H9 (cell line): ENCODE measurements around the gene GUCY1A1. TPM values are rescaled to one million over a fixed set of nuclear protein-coding genes. Genes with fewer than 3 reads are reported as not detected.

Experiments
- DNase-seq: peaks from one replicate; pipeline ENCODE4 v3.0.0-alpha.2; 2017
- H2AFZ ChIP-seq: one replicate; pipeline ENCODE4 v1.6.1; 2013; ENCODE audit warnings: mild to moderate bottlenecking, low read length, control low read depth, moderate library complexity
- H2AK5ac ChIP-seq: 2 replicates; pipeline ENCODE4 v1.6.1; 2013; ENCODE audit warnings: low read length, control low read depth, mixed read lengths; ENCODE audit not compliant: insufficient read length
- H2BK120ac ChIP-seq: one replicate; pipeline ENCODE4 v1.6.1; 2013; ENCODE audit warnings: low read depth, mild to moderate bottlenecking, low read length, control low read depth, inconsistent platforms; ENCODE audit not compliant: poor library complexity, severe bottlenecking
- H2BK12ac ChIP-seq: 2 replicates; pipeline ENCODE4 v1.6.1; 2013; ENCODE audit warnings: low read length, control low read depth, mixed read lengths, low read depth; ENCODE audit not compliant: insufficient read length
- H2BK15ac ChIP-seq: 2 replicates; pipeline ENCODE4 v1.6.1; 2013; ENCODE audit warnings: low read depth, low read length, control low read depth
- H2BK20ac ChIP-seq: one replicate; pipeline ENCODE4 v1.6.1; 2013; ENCODE audit warnings: low read depth, mild to moderate bottlenecking, low read length, control low read depth, inconsistent platforms; ENCODE audit not compliant: poor library complexity, severe bottlenecking
- H2BK5ac ChIP-seq: 2 replicates; pipeline ENCODE4 v1.6.1; 2013; ENCODE audit warnings: low read length, control low read depth, mixed read lengths; ENCODE audit not compliant: insufficient read length
- H3K14ac ChIP-seq: 2 replicates; pipeline ENCODE4 v1.6.1; 2013; ENCODE audit warnings: low read length, control low read depth; ENCODE audit not compliant: insufficient read depth
- H3K18ac ChIP-seq: 2 replicates; pipeline ENCODE4 v1.6.1; 2013; ENCODE audit warnings: low read depth, mild to moderate bottlenecking, mixed read lengths, low read length, control low read depth; ENCODE audit not compliant: insufficient read length
- H3K23ac ChIP-seq: 2 replicates; pipeline ENCODE4 v1.6.1; 2013; ENCODE audit warnings: low read length, control low read depth, mixed read lengths, low read depth; ENCODE audit not compliant: insufficient read length
- H3K23me2 ChIP-seq: 2 replicates; pipeline ENCODE4 v1.6.1; 2013; ENCODE audit warnings: low read depth, mild to moderate bottlenecking, mixed read lengths, low read length, control low read depth; ENCODE audit not compliant: insufficient read length, poor library complexity, severe bottlenecking
- H3K27ac ChIP-seq: 2 replicates; pipeline ENCODE4 v1.5.1; 2013; ENCODE audit warnings: low read length, control low read depth, mixed read lengths, low read depth; ENCODE audit not compliant: insufficient read length
- H3K27me3 ChIP-seq: 2 replicates; pipeline ENCODE4 v1.6.1; 2013; ENCODE audit warnings: low read length, control low read depth, inconsistent platforms; ENCODE audit not compliant: insufficient read depth
- H3K4ac ChIP-seq: 2 replicates; pipeline ENCODE4 v1.6.1; 2013; ENCODE audit warnings: low read depth, mild to moderate bottlenecking, control low read depth, inconsistent platforms, low read length, moderate library complexity
- H3K4me1 ChIP-seq: 2 replicates; pipeline ENCODE4 v1.6.1; 2013; ENCODE audit warnings: low read length, control low read depth, inconsistent platforms; ENCODE audit not compliant: insufficient read depth
- H3K4me2 ChIP-seq: 2 replicates; pipeline ENCODE4 v1.6.1; 2013; ENCODE audit warnings: low read length, control low read depth, mixed read lengths; ENCODE audit not compliant: insufficient read length, insufficient read depth
- H3K56ac ChIP-seq: 2 replicates; pipeline ENCODE4 v1.6.1; 2013; ENCODE audit warnings: low read depth, mild to moderate bottlenecking, mixed read lengths, low read length, control low read depth; ENCODE audit not compliant: insufficient read length
- H3K79me1 ChIP-seq: 2 replicates; pipeline ENCODE4 v1.6.1; 2013; ENCODE audit warnings: low read depth, mild to moderate bottlenecking, moderate library complexity, low read length, control low read depth, inconsistent platforms; ENCODE audit not compliant: insufficient read depth, poor library complexity, severe bottlenecking
- H3K79me2 ChIP-seq: 2 replicates; pipeline ENCODE4 v1.6.1; 2013; ENCODE audit warnings: low read length, control low read depth, inconsistent platforms; ENCODE audit not compliant: insufficient read depth
- H3K9ac ChIP-seq: 2 replicates; pipeline ENCODE4 v1.6.1; 2013; ENCODE audit warnings: low read length, control low read depth, mixed read lengths; ENCODE audit not compliant: insufficient read length; ENCODE audit errors: extremely low read depth
- H3K9me3 ChIP-seq: one replicate; pipeline ENCODE4 v1.6.1; 2013; ENCODE audit warnings: low read depth, low read length, inconsistent platforms; ENCODE audit not compliant: control insufficient read depth
- H3T11ph ChIP-seq: one replicate; pipeline ENCODE4 v1.6.1; 2013; ENCODE audit warnings: mild to moderate bottlenecking, low read length, control low read depth, inconsistent platforms
- H4K20me1 ChIP-seq: one replicate; pipeline ENCODE4 v1.6.1; 2013; ENCODE audit not compliant: control insufficient read depth, insufficient read length, insufficient read depth
- H4K5ac ChIP-seq: 2 replicates; pipeline ENCODE4 v1.6.1; 2013; ENCODE audit warnings: low read depth, mild to moderate bottlenecking, mixed read lengths, low read length, control low read depth; ENCODE audit not compliant: insufficient read length
- H4K8ac ChIP-seq: replicated peaks from 2 replicates; pipeline ENCODE4 v1.6.1; 2013; ENCODE audit warnings: low read length, control low read depth, mixed read lengths, low read depth; ENCODE audit not compliant: insufficient read length
- H4K91ac ChIP-seq: 2 replicates; pipeline ENCODE4 v1.6.1; 2013; ENCODE audit warnings: low read depth, mild to moderate bottlenecking, moderate library complexity, mixed read lengths, low read length, control low read depth; ENCODE audit not compliant: insufficient read length
- H3K27ac Mint-ChIP-seq, 3 experiments: 2 replicates in 2 of 3; 3 replicates in 1 of 3; pipeline ENCODE4 v1.8.0; 2020 to 2021; ENCODE audit warnings: mixed read lengths in 3 of 3, mild to moderate bottlenecking in 1 of 3, moderate library complexity in 1 of 3
- H3K27me3 Mint-ChIP-seq: 2 replicates; pipeline ENCODE4 v1.8.0; 2021; ENCODE audit warnings: low read depth, mild to moderate bottlenecking, moderate library complexity, mixed read lengths
- H3K36me3 Mint-ChIP-seq, 3 experiments: 2 replicates in 2 of 3; 3 replicates in 1 of 3; pipeline ENCODE4 v1.8.0; 2020 to 2021; ENCODE audit warnings: low read depth in 3 of 3, mixed read lengths in 3 of 3; ENCODE audit not compliant: insufficient read depth in 1 of 3
- H3K4me1 Mint-ChIP-seq, 2 experiments: 2 replicates each; pipeline ENCODE4 v1.8.0; 2020; ENCODE audit warnings: mixed read lengths in 2 of 2
- H3K4me3 Mint-ChIP-seq, 2 experiments: 2 replicates in 1 of 2; 3 replicates in 1 of 2; pipeline ENCODE4 v1.8.0; 2020 to 2021; ENCODE audit warnings: mild to moderate bottlenecking in 2 of 2, mixed read lengths in 2 of 2, moderate library complexity in 1 of 2
- H3K9me3 Mint-ChIP-seq, 2 experiments: 2 replicates in 1 of 2; 3 replicates in 1 of 2; pipeline ENCODE4 v1.8.0; 2020; ENCODE audit warnings: mild to moderate bottlenecking in 2 of 2, mixed read lengths in 2 of 2, moderate library complexity in 1 of 2
- CTCF ChIP-seq: fragments of 200-600 bp; sonication (generic); conservative IDR thresholded peaks from 3 replicates; pipeline ENCODE4 v1.8.0; 2021; ENCODE audit warnings: antibody characterized with exemption, mild to moderate bottlenecking
- WGBS: extraction: QIAGEN DNeasy Blood & Tissue Kit; methylation state at CpG from one replicate; pipeline ENCODE4 v1.1.7; 2013; ENCODE audit warnings: missing lambda C conversion rate, low lambda C conversion rate, mixed read lengths; ENCODE audit not compliant: insufficient read length; ENCODE audit errors: extremely low coverage; 5-methylcytosine and 5-hydroxymethylcytosine counted together
- total RNA-seq: library from RNA; stranded (reverse); gene quantifications from 2 replicates; pipeline ENCODE4 v1.2.1, GENCODE V29; 2021

Gene GUCY1A1
- total RNA-seq, 1 experiment from 2014 or later = not detected

- H3K4me3 Mint-ChIP-seq = no peak overlapping the region
- no peaks in the 10 kb centered on the region for H3K79me1 ChIP-seq
- H4K20me1 ChIP-seq = no peaks in the 10 kb centered on the region
- no peak for TF ChIP-seq CTCF
- H3K27me3 Mint-ChIP-seq = peaks cover 3% of the 10 kb centered on the region
- H3K18ac ChIP-seq = no peak overlapping the region
- H2BK12ac ChIP-seq = no peak overlapping the region
- H3K56ac ChIP-seq = no peak overlapping the region
- no peak overlapping the region for H3K27ac Mint-ChIP-seq
- H3K4me1 Mint-ChIP-seq = peaks cover 0 to 4% of the 10 kb centered on the region in 2 experiments; a peak in 1 of 4 replicates
- no peak overlapping the region for H4K91ac ChIP-seq
- H3K23ac ChIP-seq = no peak overlapping the region
- no peaks in the 10 kb centered on the region for H3K36me3 Mint-ChIP-seq
- H3T11ph ChIP-seq = no peak overlapping the region
- no peak overlapping the region for H3K27ac ChIP-seq
- H2BK20ac ChIP-seq = no peak overlapping the region
- no peak overlapping the region for H4K5ac ChIP-seq
- H3K4me2 ChIP-seq = no peak overlapping the region
- no peak overlapping the region for H2BK5ac ChIP-seq
- H3K9me3 ChIP-seq = no peaks in the 10 kb centered on the region
- no peak for DNase-seq
- no peaks in the 10 kb centered on the region for H3K4me1 ChIP-seq
- WGBS = no CpG with 5 or more reads among the region's 2 CpGs
- no peaks in the 10 kb centered on the region for H3K9me3 Mint-ChIP-seq
- H3K79me2 ChIP-seq = no peaks in the 10 kb centered on the region
- H3K9ac ChIP-seq = no peak overlapping the region
- H3K23me2 ChIP-seq = no peaks in the 10 kb centered on the region
- no peak overlapping the region for H3K4ac ChIP-seq
- no peak overlapping the region for H2BK15ac ChIP-seq
- H3K27me3 ChIP-seq = no peaks in the 10 kb centered on the region
- H2AFZ ChIP-seq = no peak overlapping the region
- H4K8ac ChIP-seq = no peak overlapping the region
- H3K14ac ChIP-seq = no peak overlapping the region
- no peak overlapping the region for H2BK120ac ChIP-seq
- H2AK5ac ChIP-seq = no peak overlapping the region
Measured at GRCh38 chr4:155705664-155706063, 39.0 kb downstream of the GUCY1A1 start.
